Osteoblast (primary cell): ENCODE data around the gene COPG2. TPM values are rescaled to one million over a fixed set of nuclear protein-coding genes. Genes with fewer than 3 reads are reported as not detected.

Source experiments
- DNase-seq: peaks from one replicate; pipeline ENCODE4 v3.0.0; 2011; ENCODE audit warnings: low spot score, mixed read lengths; ENCODE audit not compliant: insufficient read length; ENCODE audit errors: missing footprints
- H2AFZ ChIP-seq: 2 replicates; pipeline ENCODE4 v1.6.0; 2011; ENCODE audit warnings: mild to moderate bottlenecking, low read length
- H3K27ac ChIP-seq: 2 replicates; pipeline ENCODE4 v1.5.1; 2011; ENCODE audit warnings: mild to moderate bottlenecking, low read depth, low read length, moderate library complexity
- H3K27me3 ChIP-seq: 2 replicates; pipeline ENCODE4 v1.6.0; 2012; ENCODE audit warnings: mild to moderate bottlenecking, control low read depth, inconsistent platforms, low read length, moderate library complexity; ENCODE audit not compliant: insufficient read depth
- H3K36me3 ChIP-seq: 2 replicates; pipeline ENCODE4 v1.5.1; 2011; ENCODE audit warnings: mild to moderate bottlenecking, low read length, control low read depth, moderate library complexity; ENCODE audit not compliant: insufficient read depth
- H3K4me1 ChIP-seq: 2 replicates; pipeline ENCODE4 v1.5.1; 2011; ENCODE audit warnings: mild to moderate bottlenecking, low read length, control low read depth, moderate library complexity; ENCODE audit not compliant: insufficient read depth
- H3K4me2 ChIP-seq: 2 replicates; pipeline ENCODE4 v1.6.0; 2011; ENCODE audit warnings: mild to moderate bottlenecking, low read length; ENCODE audit not compliant: insufficient read depth
- H3K4me3 ChIP-seq: fragments of 200-600 bp; sonication (generic); 3 replicates; pipeline ENCODE4 v1.5.1; 2012; ENCODE audit warnings: mild to moderate bottlenecking, low read length, inconsistent platforms; ENCODE audit not compliant: insufficient read depth
- H3K79me2 ChIP-seq: 2 replicates; pipeline ENCODE4 v1.6.0; 2012; ENCODE audit warnings: mild to moderate bottlenecking, low read length, control low read depth, inconsistent platforms; ENCODE audit not compliant: insufficient read depth
- H3K9me3 ChIP-seq: 2 replicates; pipeline ENCODE4 v1.5.1; 2011; ENCODE audit warnings: low read depth, low read length, control low read depth
- H4K20me1 ChIP-seq: 2 replicates; pipeline ENCODE4 v1.6.0; 2012; ENCODE audit warnings: mild to moderate bottlenecking, low read length, control low read depth; ENCODE audit not compliant: insufficient read depth
- total RNA-seq: library from RNA; depleted of rRNA; stranded (reverse); fragments of >200 nt; gene quantifications from 2 replicates; pipeline ENCODE4 v1.2.3, GENCODE V29; 2012
- TF ChIP-seq, protein P1 (sequence below): IDR thresholded peaks from 2 replicates; pipeline ENCODE4 v1.5.1; 2011; ENCODE audit warnings: mild to moderate bottlenecking, low read depth, low read length, moderate library complexity; ENCODE audit errors: extremely low read depth

The COPG2 gene
- total RNA-seq, 1 donor: 59.7 TPM

DNA sequence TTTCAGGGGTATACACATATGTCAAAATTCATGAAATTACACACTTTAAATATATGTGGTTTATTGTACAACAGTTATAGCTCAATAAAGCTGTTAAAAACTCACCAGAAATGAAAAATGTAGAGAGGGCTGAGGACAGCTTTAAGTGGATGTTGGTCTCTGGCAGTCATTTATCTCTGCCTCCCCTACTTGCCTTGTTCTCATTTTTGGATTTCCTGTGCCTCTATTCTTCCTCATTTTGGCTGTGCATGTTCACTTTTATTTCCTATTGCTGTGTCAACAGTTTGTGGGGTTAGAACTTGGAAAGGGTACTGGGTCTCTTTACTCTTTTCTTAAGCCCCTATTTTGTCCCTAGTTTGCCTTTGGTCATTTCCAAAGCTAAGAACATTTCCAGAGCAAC, 195.3 kb downstream of the COPG2 start:
- DNase-seq: no peak
- no peaks in the 10 kb centered on the region for H3K36me3 ChIP-seq

DNA sequence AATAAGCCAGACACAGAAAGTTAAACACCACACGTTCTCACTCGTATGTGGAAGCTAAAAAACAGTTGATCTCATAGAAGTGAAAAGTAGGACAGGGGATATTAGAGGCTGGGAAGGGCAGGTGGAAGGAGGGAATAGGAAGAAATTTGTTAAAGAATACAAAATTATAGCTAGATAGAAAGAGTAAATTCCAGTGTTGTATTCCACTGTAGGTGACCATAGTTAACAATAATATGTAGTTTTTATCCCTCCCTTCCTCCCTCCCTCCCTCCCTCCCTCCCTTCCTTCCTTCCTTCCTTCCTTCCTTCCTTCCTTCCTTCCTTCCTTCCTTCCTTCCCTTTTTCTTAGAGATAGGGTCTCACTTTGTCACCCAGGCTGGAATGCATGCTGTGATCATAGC, 196.6 kb downstream of the COPG2 start:
- Histone ChIP-seq H3K4me1 (peaks cover 7% of the 10 kb centered on the region), H3K9me3 (no peaks in the 10 kb centered on the region), H3K27ac (no peak overlapping the region), H2AFZ (no peak overlapping the region), H3K27me3 (peaks cover 6% of the 10 kb centered on the region), H4K20me1 (no peaks in the 10 kb centered on the region), H3K79me2 (no peaks in the 10 kb centered on the region), H3K36me3 (no peaks in the 10 kb centered on the region), H3K4me2 (no peak overlapping the region), H3K4me3 (no peak overlapping the region)
- no peak for DNase-seq
- TF ChIP-seq, protein P1, sequence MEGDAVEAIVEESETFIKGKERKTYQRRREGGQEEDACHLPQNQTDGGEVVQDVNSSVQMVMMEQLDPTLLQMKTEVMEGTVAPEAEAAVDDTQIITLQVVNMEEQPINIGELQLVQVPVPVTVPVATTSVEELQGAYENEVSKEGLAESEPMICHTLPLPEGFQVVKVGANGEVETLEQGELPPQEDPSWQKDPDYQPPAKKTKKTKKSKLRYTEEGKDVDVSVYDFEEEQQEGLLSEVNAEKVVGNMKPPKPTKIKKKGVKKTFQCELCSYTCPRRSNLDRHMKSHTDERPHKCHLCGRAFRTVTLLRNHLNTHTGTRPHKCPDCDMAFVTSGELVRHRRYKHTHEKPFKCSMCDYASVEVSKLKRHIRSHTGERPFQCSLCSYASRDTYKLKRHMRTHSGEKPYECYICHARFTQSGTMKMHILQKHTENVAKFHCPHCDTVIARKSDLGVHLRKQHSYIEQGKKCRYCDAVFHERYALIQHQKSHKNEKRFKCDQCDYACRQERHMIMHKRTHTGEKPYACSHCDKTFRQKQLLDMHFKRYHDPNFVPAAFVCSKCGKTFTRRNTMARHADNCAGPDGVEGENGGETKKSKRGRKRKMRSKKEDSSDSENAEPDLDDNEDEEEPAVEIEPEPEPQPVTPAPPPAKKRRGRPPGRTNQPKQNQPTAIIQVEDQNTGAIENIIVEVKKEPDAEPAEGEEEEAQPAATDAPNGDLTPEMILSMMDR: no peak

More for the DNA sequence above, 195.3 kb downstream of the COPG2 start:
- H3K27ac ChIP-seq: no peak overlapping the region
- H3K4me1 ChIP-seq: peaks cover 7% of the 10 kb centered on the region
- TF ChIP-seq, protein P1: no peak
- no peaks in the 10 kb centered on the region for H3K9me3 ChIP-seq
- H3K4me3 ChIP-seq: no peak overlapping the region
- peaks cover 6% of the 10 kb centered on the region for H3K27me3 ChIP-seq
- H2AFZ ChIP-seq: no peak overlapping the region
- H3K4me2 ChIP-seq: no peak overlapping the region
- no peaks in the 10 kb centered on the region for H4K20me1 ChIP-seq
- H3K79me2 ChIP-seq: no peaks in the 10 kb centered on the region

DNA sequence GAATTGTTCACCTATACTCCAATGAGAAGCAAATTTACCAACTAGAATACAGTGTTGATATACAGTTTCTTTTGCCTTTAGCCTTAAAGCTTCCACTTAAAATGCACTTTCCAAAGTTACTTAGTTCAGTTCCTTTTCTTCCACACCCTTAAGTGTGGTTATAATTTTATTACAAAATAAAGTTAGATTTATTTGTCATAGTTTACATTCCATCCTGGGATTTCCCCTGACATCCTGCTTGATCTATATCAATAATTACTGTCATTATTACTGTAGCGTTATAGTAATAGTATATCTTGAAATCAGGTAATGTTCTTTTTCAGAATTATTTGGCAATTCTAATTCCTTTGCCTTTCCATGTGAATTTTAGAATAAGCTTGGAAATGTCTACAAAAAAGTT, 199.9 kb downstream of the COPG2 start:
- Histone ChIP-seq H3K9me3 (no peaks in the 10 kb centered on the region), H3K4me1 (no peaks in the 10 kb centered on the region), H2AFZ (no peak overlapping the region), H4K20me1 (no peaks in the 10 kb centered on the region), H3K4me2 (no peak overlapping the region), H3K4me3 (no peak overlapping the region), H3K27me3 (peaks cover 3% of the 10 kb centered on the region), H3K27ac (no peak overlapping the region), H3K36me3 (no peaks in the 10 kb centered on the region), H3K79me2 (no peaks in the 10 kb centered on the region)
- TF ChIP-seq, protein P1: no peak
- no peak for DNase-seq

DNA sequence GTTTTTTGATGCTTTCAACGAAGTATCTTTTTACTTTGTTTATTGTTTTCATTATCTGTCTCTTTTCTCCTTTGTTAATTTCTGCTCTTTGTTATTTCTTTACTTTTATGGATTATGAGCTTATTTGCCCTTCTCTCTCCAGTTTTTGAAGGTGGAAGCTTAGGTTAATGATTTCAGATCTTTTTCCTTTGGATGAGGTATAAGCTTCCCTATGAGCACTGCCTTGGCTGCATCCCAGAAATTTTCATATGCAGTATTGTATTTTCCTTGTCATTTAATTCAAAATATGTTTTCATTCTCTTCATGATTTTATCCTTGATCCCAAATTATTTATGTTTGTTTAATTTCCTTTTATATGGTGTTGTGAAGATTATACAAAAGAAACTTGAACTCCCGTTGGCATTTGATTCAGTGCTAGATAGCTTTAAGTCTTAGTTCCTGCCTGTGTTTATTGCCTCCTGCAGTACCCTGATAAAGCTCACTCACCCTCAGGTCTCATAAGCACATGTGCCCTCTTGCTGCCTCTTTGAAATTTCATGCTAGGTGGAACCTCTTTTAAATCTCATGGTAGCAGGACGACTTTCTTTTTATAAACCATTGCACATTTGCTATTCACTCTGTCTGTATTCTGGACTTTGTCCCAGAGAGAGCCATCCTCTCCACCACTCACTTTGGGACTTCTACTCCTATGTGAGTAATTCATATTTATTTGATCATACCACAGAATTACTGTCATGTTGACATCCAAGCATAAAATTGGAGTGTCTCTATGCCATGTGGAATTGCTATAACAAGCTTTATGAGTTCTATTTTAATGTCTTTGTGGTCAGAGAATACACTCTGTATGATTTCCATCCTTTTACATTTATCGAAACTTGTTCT, 204.8 kb downstream of the COPG2 start:
- no peak for DNase-seq
- Histone ChIP-seq H3K27me3 (no peaks in the 10 kb centered on the region), H3K4me1 (no peaks in the 10 kb centered on the region), H3K36me3 (no peaks in the 10 kb centered on the region), H3K9me3 (no peaks in the 10 kb centered on the region), H2AFZ (no peak overlapping the region), H3K4me2 (no peak overlapping the region), H3K4me3 (no peak overlapping the region), H3K27ac (no peak overlapping the region), H4K20me1 (no peaks in the 10 kb centered on the region), H3K79me2 (no peaks in the 10 kb centered on the region)
- TF ChIP-seq, protein P1: no peak
